Measurements from ENCODE around the gene FAM50B. TPM values are rescaled to one million over a fixed set of nuclear protein-coding genes. Genes with fewer than 3 reads are reported as not detected.

FAM50B gene
- total RNA-seq, 2 experiments from 2014 or later: not detected

- Histone ChIP-seq H2AFZ (ENCODE audit: low read length) (no peak overlapping the region), H3K4me1 (ENCODE audit: insufficient read depth, low read length, poor library complexity, severe bottlenecking) (no peaks in the 10 kb centered on the region), H4K20me1 (ENCODE audit: insufficient read depth, low read length) (no peaks in the 10 kb centered on the region), H3K36me3 (ENCODE audit: insufficient read depth, low read length) (no peaks in the 10 kb centered on the region), H3K27ac (ENCODE audit: low read depth, low read length, poor library complexity, severe bottlenecking) (no peak overlapping the region), H3K9me3 (ENCODE audit: low read length) (no peaks in the 10 kb centered on the region), H3K9me2 (ENCODE audit: insufficient read depth, low read length) (no peaks in the 10 kb centered on the region), H3K79me2 (ENCODE audit: insufficient read depth, low read depth, low read length) (no peaks in the 10 kb centered on the region), H3K4me3 (ENCODE audit: low read depth, low read length, poor library complexity, severe bottlenecking) (no peak overlapping the region), H3K4me2 (ENCODE audit: low read length) (no peak overlapping the region)
- intact Hi-C loops (cut with micrococcal nuclease; ENCODE audit: unreplicated experiment): no loop called here
- CTCF ChIA-PET (ENCODE audit: unreplicated experiment): no interaction called here
- TF ChIP-seq EZH2phosphoT487 (IDR thresholded peaks at IDR 0.05; ENCODE audit: borderline replicate concordance, low read depth, low read length): no peak
- TF ChIP-seq, protein P1, sequence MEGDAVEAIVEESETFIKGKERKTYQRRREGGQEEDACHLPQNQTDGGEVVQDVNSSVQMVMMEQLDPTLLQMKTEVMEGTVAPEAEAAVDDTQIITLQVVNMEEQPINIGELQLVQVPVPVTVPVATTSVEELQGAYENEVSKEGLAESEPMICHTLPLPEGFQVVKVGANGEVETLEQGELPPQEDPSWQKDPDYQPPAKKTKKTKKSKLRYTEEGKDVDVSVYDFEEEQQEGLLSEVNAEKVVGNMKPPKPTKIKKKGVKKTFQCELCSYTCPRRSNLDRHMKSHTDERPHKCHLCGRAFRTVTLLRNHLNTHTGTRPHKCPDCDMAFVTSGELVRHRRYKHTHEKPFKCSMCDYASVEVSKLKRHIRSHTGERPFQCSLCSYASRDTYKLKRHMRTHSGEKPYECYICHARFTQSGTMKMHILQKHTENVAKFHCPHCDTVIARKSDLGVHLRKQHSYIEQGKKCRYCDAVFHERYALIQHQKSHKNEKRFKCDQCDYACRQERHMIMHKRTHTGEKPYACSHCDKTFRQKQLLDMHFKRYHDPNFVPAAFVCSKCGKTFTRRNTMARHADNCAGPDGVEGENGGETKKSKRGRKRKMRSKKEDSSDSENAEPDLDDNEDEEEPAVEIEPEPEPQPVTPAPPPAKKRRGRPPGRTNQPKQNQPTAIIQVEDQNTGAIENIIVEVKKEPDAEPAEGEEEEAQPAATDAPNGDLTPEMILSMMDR (conservative IDR thresholded peaks at IDR 0.05; ENCODE audit: low read length): no peak
- POLR2A ChIA-PET: no interaction called here
- no TSS peak for BruUV-seq (replicated peaks)
- no peak for DNase-seq (ENCODE audit: low spot score)
Measured at GRCh38 chr6:3895805-3896204, 46.6 kb downstream of the FAM50B start.

DNA sequence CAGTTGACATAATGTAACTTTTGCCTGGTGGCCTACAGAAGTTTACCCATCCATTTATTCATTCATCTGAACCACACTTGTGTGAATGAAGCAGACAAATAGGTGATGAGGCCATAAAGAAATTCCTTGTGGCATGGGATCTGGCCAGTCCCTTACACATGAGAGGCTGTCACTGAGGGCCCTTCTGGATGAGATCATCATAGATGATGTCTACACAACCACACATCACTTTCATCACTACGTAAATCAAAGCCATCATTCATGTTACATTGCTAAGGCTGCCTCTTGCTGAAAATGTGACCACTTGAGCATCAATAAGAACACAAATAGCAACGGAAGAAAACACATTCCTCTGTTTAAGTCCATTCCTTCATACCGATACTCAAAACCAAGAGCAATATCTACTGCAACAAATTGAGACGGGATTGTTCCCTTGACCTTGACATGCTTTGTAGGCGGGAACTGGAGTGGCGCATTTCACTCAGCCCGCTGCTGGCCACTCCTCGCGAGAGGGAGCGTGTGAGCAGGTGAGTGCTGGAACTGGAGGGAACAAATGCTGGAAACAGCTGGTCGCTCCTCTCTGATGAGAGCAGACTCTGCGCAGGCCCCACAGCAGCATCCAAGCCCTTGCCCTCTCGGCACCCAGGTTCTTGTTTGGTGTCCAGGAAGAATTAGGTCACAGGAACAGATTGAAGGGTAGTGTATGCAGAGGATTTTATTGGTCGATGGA is 49.3 kb downstream of the FAM50B start:
- ChIA-PET CTCF (ENCODE audit: unreplicated experiment) (no interaction called here), POLR2A (no interaction called here)
- TF ChIP-seq EZH2phosphoT487 (IDR thresholded peaks at IDR 0.05; ENCODE audit: borderline replicate concordance, low read depth, low read length): no peak
- TF ChIP-seq, protein P1 (conservative IDR thresholded peaks at IDR 0.05; ENCODE audit: low read length): no peak
- Histone ChIP-seq H4K20me1 (ENCODE audit: insufficient read depth, low read length) (no peaks in the 10 kb centered on the region), H2AFZ (ENCODE audit: low read length) (no peak overlapping the region), H3K4me3 (ENCODE audit: low read depth, low read length, poor library complexity, severe bottlenecking) (no peak overlapping the region), H3K36me3 (ENCODE audit: insufficient read depth, low read length) (no peaks in the 10 kb centered on the region), H3K79me2 (ENCODE audit: insufficient read depth, low read depth, low read length) (no peaks in the 10 kb centered on the region), H3K4me2 (ENCODE audit: low read length) (no peak overlapping the region), H3K4me1 (ENCODE audit: insufficient read depth, low read length, poor library complexity, severe bottlenecking) (no peaks in the 10 kb centered on the region), H3K27ac (ENCODE audit: low read depth, low read length, poor library complexity, severe bottlenecking) (no peak overlapping the region), H3K9me2 (ENCODE audit: insufficient read depth, low read length) (no peaks in the 10 kb centered on the region), H3K9me3 (ENCODE audit: low read length) (no peaks in the 10 kb centered on the region)
- no TSS peak for BruUV-seq (replicated peaks)
- no peak for DNase-seq (ENCODE audit: low spot score)
- intact Hi-C loops (cut with micrococcal nuclease; ENCODE audit: unreplicated experiment): no loop called here

DNA sequence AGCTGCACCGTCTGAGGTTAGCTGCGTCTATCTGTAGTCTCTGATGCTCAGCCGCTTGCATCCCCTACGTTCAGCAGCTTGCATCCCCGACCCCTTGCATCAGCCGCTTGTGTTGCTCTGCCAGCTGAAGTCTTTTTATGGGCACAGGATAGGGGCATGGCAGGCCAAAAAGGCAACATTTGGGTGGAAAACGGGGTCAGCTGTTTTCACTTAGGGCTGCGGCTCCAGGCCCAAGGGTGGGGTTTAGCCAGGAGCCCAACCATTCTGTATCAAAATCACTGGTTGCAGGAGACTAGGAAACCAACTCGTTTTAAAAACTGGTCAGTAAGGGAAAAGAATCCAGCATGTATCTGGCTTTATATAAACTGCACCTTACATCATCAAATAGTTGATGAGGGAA is 49.9 kb downstream of the FAM50B start:
- ChIA-PET CTCF (ENCODE audit: unreplicated experiment) (no interaction called here), POLR2A (no interaction called here)
- Histone ChIP-seq H3K4me2 (ENCODE audit: low read length) (no peak overlapping the region), H3K79me2 (ENCODE audit: insufficient read depth, low read depth, low read length) (no peaks in the 10 kb centered on the region), H3K4me1 (ENCODE audit: insufficient read depth, low read length, poor library complexity, severe bottlenecking) (no peaks in the 10 kb centered on the region), H3K9me3 (ENCODE audit: low read length) (no peaks in the 10 kb centered on the region), H4K20me1 (ENCODE audit: insufficient read depth, low read length) (no peaks in the 10 kb centered on the region), H3K27ac (ENCODE audit: low read depth, low read length, poor library complexity, severe bottlenecking) (no peak overlapping the region), H2AFZ (ENCODE audit: low read length) (no peak overlapping the region), H3K9me2 (ENCODE audit: insufficient read depth, low read length) (no peaks in the 10 kb centered on the region), H3K4me3 (ENCODE audit: low read depth, low read length, poor library complexity, severe bottlenecking) (no peak overlapping the region), H3K36me3 (ENCODE audit: insufficient read depth, low read length) (no peaks in the 10 kb centered on the region)
- intact Hi-C loops (cut with micrococcal nuclease; ENCODE audit: unreplicated experiment): no loop called here
- no peak for DNase-seq (ENCODE audit: low spot score)
- no peak for TF ChIP-seq EZH2phosphoT487 (IDR thresholded peaks at IDR 0.05; ENCODE audit: borderline replicate concordance, low read depth, low read length)
- TF ChIP-seq, protein P1 (conservative IDR thresholded peaks at IDR 0.05; ENCODE audit: low read length): no peak
- BruUV-seq (replicated peaks): no TSS peak
